CD4-positive, alpha-beta T cell (primary cell): ENCODE data around the gene HEXD. TPM values are rescaled to one million over a fixed set of nuclear protein-coding genes. Genes with fewer than 3 reads are reported as not detected.

Experiments used
- ATAC-seq: fragments of 200-7000 bp; cut with Tn5 transposase; one replicate; pipeline ENCODE4 v1.10.0; 2022; ENCODE audit warnings: mild to moderate bottlenecking; ENCODE audit not compliant: poor library complexity
- CTCF ChIA-PET: fragments of 350-600 bp; sonication (Branson Sonifier 250); formaldehyde crosslinking; loops from one replicate; lab custom pipeline; 2021; ENCODE audit warnings: antibody characterized with exemption, inconsistent platforms; lab: Charles Lee
- POLR2A ChIA-PET: fragments of 350-600 bp; sonication (Branson Sonifier 250); formaldehyde crosslinking; loops from one replicate; lab custom pipeline; 2021; ENCODE audit warnings: antibody characterized with exemption, inconsistent platforms; lab: Charles Lee
- DNase-seq, 14 experiments: peaks; one replicate each; pipeline ENCODE4 v3.0.0-alpha.2; 2013 to 2020; ENCODE audit warnings: mixed read lengths in 2 of 14
- H3K27ac ChIP-seq, 2 donors: one replicate each; pipeline versions ENCODE4 v1.5.1 to v1.7.0; 2013; ENCODE audit warnings: low read length in 2 of 2, low read depth in 1 of 2, mild to moderate bottlenecking in 1 of 2
- H3K27me3 ChIP-seq, 2 experiments: 1 replicate in 1 of 2; 2 replicates in 1 of 2; pipeline versions ENCODE4 v1.6.1 to v1.7.0; 2013; ENCODE audit warnings: low read length in 2 of 2, control low read depth in 1 of 2, mild to moderate bottlenecking in 1 of 2, moderate library complexity in 1 of 2; ENCODE audit not compliant: insufficient read depth in 2 of 2, control insufficient read depth in 1 of 2
- H3K36me3 ChIP-seq: one replicate; pipeline ENCODE4 v1.6.1; 2013; ENCODE audit warnings: low read length, control low read depth; ENCODE audit not compliant: insufficient read depth
- H3K4me1 ChIP-seq: one replicate; pipeline ENCODE4 v1.6.1; 2013; ENCODE audit warnings: low read length, control low read depth; ENCODE audit not compliant: insufficient read depth
- H3K4me3 ChIP-seq: one replicate; pipeline ENCODE4 v1.5.1; 2013; ENCODE audit warnings: mild to moderate bottlenecking, low read length, moderate library complexity
- H3K9me3 ChIP-seq, 2 experiments: 1 replicate in 1 of 2; 2 replicates in 1 of 2; pipeline versions ENCODE4 v1.6.1 to v1.7.0; 2013; ENCODE audit warnings: low read length in 2 of 2, mild to moderate bottlenecking in 2 of 2, control low read depth in 1 of 2, moderate library complexity in 1 of 2; ENCODE audit not compliant: control insufficient read depth in 1 of 2, insufficient read depth in 1 of 2
- H3K27ac Mint-ChIP-seq: one replicate; pipeline ENCODE4 v1.8.0; 2020; ENCODE audit warnings: mixed read lengths
- H3K27me3 Mint-ChIP-seq: one replicate; pipeline ENCODE4 v1.8.0; 2021; ENCODE audit warnings: mixed read lengths
- H3K36me3 Mint-ChIP-seq: one replicate; pipeline ENCODE4 v1.8.0; 2021; ENCODE audit warnings: low read depth, mixed read lengths
- H3K4me1 Mint-ChIP-seq: one replicate; pipeline ENCODE4 v1.8.0; 2021; ENCODE audit warnings: low read depth, mixed read lengths
- H3K4me3 Mint-ChIP-seq: one replicate; pipeline ENCODE4 v1.8.0; 2020; ENCODE audit warnings: mild to moderate bottlenecking, mixed read lengths
- H3K9me3 Mint-ChIP-seq: one replicate; pipeline ENCODE4 v1.8.0; 2020; ENCODE audit warnings: mixed read lengths
- CTCF ChIP-seq: fragments of 200-600 bp; IDR thresholded peaks from one replicate; pipeline ENCODE4 v1.8.0; 2022; ENCODE audit warnings: antibody characterized with exemption, mild to moderate bottlenecking
- intact Hi-C, 2 experiments: fragments of 100-400 bp; cut with DNase I in 1 of 2; cut with micrococcal nuclease in 1 of 2; formaldehyde crosslinking; loops; one replicate each; pipeline versions ENCODE4 v1.15.1 to v1.9.0; 2023 to 2025; cut with DNase I, micrococcal nuclease
- total RNA-seq, 174 experiments: library from RNA in 2 of 174; stranded (reverse) in 2 of 174; gene quantifications; one replicate each; pipeline ENCODE4 v1.2.3 and lab custom pipeline; 2021 to 2026

HEXD gene
- total RNA-seq, 2 experiments from 2014 or later = 27.8 to 31.2 TPM

- peaks cover 30% of the 10 kb centered on the region for H3K4me1 ChIP-seq
- Mint-ChIP-seq H3K4me1 (peaks cover 19% of the 10 kb centered on the region), H3K27me3 (no peaks in the 10 kb centered on the region), H3K9me3 (no peaks in the 10 kb centered on the region), H3K36me3 (peaks cover 34% of the 10 kb centered on the region), H3K4me3 (no peak overlapping the region), H3K27ac (no peak overlapping the region)
- no peak overlapping the region for H3K27ac ChIP-seq
- H3K9me3 ChIP-seq = no peaks in the 10 kb centered on the region
- no peak overlapping the region for H3K4me3 ChIP-seq
- peaks cover 28% of the 10 kb centered on the region for H3K36me3 ChIP-seq
- CTCF ChIA-PET = no interaction called here
- no peak for TF ChIP-seq CTCF
- no peaks in the 10 kb centered on the region for H3K27me3 ChIP-seq
- POLR2A ChIA-PET = no interaction called here
- DNase-seq = no peak
- ATAC-seq = no peak
- intact Hi-C loops = no loop called here
Measured at GRCh38 chr17:82490512-82491195, 72.5 kb downstream of the HEXD start.

DNA sequence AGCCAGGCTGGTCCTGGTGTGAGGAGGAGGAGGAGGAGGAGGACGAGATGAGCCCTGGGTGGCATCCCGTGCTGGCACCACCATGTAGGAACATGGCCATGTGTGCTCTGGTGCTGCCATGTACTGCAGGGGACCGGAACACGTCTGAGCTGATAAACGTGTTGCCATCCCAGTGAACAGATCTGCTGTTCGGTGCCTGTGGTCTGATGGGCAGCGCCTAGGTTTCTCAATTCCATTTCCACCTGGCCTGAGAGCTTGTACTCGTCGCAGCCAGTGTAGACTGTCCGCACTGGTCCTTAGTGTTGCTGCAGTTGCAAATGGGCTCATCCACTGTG is 73.0 kb downstream of the HEXD start:
- Histone ChIP-seq H3K27me3 (no peaks in the 10 kb centered on the region), H3K9me3 (no peaks in the 10 kb centered on the region), H3K36me3 (peaks cover 23% of the 10 kb centered on the region), H3K27ac (no peak overlapping the region), H3K4me3 (no peak overlapping the region), H3K4me1 (peaks cover 30% of the 10 kb centered on the region)
- Mint-ChIP-seq H3K36me3 (peaks cover 29% of the 10 kb centered on the region), H3K4me1 (peaks cover 14% of the 10 kb centered on the region), H3K27ac (no peak overlapping the region), H3K4me3 (no peak overlapping the region), H3K9me3 (no peaks in the 10 kb centered on the region), H3K27me3 (no peaks in the 10 kb centered on the region)
- CTCF ChIA-PET = no interaction called here
- ATAC-seq = no peak
- no peak for TF ChIP-seq CTCF
- POLR2A ChIA-PET = no interaction called here
- no peak for DNase-seq
- intact Hi-C loops = no loop called here

DNA sequence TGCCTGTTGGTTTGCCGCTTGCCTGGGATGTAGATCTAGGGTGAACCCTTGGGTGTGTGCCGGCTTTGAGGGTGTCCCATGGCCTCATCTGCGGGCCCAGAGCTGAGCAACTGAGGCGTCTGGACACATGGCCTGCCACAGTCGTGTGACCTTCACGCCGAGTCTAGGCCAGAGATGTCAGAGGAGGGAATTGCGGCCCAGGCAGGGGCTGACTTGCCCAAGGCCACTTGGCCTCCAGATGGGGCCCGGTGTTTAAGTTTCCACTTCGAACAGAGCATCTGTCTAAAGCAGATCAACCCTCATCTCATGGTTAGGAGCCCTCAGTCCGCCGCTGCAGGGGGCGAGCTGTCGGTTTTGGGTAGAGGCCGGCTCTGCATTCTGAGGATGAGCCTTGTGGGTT is 73.4 kb downstream of the HEXD start:
- no peaks in the 10 kb centered on the region for H3K27me3 Mint-ChIP-seq
- peaks cover 11% of the 10 kb centered on the region for H3K4me1 Mint-ChIP-seq
- ATAC-seq = no peak
- no peak for DNase-seq
- CTCF ChIA-PET = no interaction called here
- Histone ChIP-seq H3K27me3 (no peaks in the 10 kb centered on the region), H3K27ac (no peak overlapping the region), H3K4me3 (no peak overlapping the region), H3K36me3 (peaks cover 20% of the 10 kb centered on the region), H3K9me3 (no peaks in the 10 kb centered on the region), H3K4me1 (peaks cover 30% of the 10 kb centered on the region)
- H3K36me3 Mint-ChIP-seq = peaks cover 26% of the 10 kb centered on the region
- POLR2A ChIA-PET = no interaction called here
- no peak overlapping the region for H3K27ac Mint-ChIP-seq
- no peak for TF ChIP-seq CTCF
- H3K9me3 Mint-ChIP-seq = no peaks in the 10 kb centered on the region
- intact Hi-C loops = no loop called here
- no peak overlapping the region for H3K4me3 Mint-ChIP-seq

Other genes with a start within 250 kb of the HEXD start
- gene CCDC57, start 205.5 kb upstream of the HEXD start, total RNA-seq = 100 to 1,000 TPM; 129 to 135 TPM
- gene SLC16A3, start 189.3 kb upstream of the HEXD start, total RNA-seq = 10 to 100 TPM; 93.4 to 99.0 TPM
- gene CSNK1D, start 144.6 kb upstream of the HEXD start, total RNA-seq = 100 to 1,000 TPM; 277 to 286 TPM
- gene CD7, start 100.7 kb upstream of the HEXD start, total RNA-seq = 100 to 1,000 TPM; 225 to 234 TPM
- gene SECTM1, start 84.6 kb upstream of the HEXD start, total RNA-seq = 1 to 10 TPM; 2.1 to 3.1 TPM
- gene TEX19, start 59.1 kb upstream of the HEXD start, total RNA-seq = not detected
- gene UTS2R, start 46.6 kb upstream of the HEXD start, total RNA-seq = not detected
- 10 to 100 TPM; 12.9 to 13.7 TPM for gene OGFOD3, start 239 bp downstream of the HEXD start, total RNA-seq
- gene CYBC1, start 32.4 kb downstream of the HEXD start, total RNA-seq = 10 to 100 TPM; 60.2 to 62.4 TPM
- 10 to 100 TPM; 57.1 to 62.0 TPM for gene NARF, start 40.4 kb downstream of the HEXD start, total RNA-seq
- 10 to 100 TPM; 32.5 to 33.7 TPM for gene FOXK2, start 101.4 kb downstream of the HEXD start, total RNA-seq
- 10 to 100 TPM; 49.8 to 54.3 TPM for gene WDR45B, start 230.1 kb downstream of the HEXD start, total RNA-seq